ENCODE data around the gene GNAI3.

GRCh38 chr1:109641861-109642260, 93.4 kb downstream of the GNAI3 start:
- TF ChIP-seq CTCF (IDR thresholded peaks at IDR 0.05) (no peak), POLR2A (IDR thresholded peaks at IDR 0.05) (no peak)

All from thyroid gland (tissue), 4 donors.